ENCODE measurements around the gene OXNAD1. TPM values are rescaled to one million over a fixed set of nuclear protein-coding genes. Genes with fewer than 3 reads are reported as not detected.

The OXNAD1 gene
- total RNA-seq, 1 experiment from 2014 or later, result 12.1 TPM

DNA sequence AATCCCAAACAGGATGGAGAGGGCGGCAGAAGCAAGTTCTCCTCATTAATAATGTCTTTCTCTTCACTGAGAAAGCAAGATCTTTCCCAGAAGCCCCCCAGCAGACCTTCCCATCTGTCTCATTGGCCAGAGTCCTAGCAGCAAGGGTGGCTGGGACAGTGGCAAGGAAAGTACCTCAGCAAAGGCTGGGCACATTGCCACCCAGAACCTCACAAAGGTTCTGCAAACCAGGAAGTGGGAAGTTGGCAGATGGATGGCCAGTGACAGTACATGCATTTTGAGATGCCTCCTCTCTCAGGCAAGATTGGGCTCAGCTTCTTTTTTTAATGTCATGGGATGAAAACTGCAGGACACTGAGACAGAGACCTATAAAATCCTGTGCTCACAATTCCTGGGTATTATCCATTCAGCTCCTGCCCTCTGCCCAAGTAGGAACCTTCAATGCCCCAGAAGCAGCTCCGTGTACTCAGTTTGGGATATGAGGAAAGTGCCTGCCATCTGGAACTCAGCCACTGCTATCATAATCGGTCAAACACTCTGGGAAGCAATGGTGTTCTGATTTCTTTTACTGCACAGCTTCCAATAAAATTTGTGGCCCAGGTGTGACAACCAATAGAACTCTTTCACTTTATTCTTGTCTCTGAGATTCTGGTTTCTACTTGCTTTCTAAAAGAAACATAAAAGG is 25.8 kb upstream of the OXNAD1 start:
- Histone ChIP-seq H3K9me3 (ENCODE audit: control insufficient read depth in 1 of 2, insufficient read depth in 1 of 2, low read depth in 1 of 2, low read length in 2 of 2) (no peaks in the 10 kb centered on the region), H4K20me1 (ENCODE audit: insufficient read depth) (no peaks in the 10 kb centered on the region), H3K4me1 (ENCODE audit: control insufficient read depth in 1 of 2, insufficient read depth in 2 of 2, low read length in 2 of 2) (peaks cover 0 to 16% of the 10 kb centered on the region in 2 experiments; a peak in 2 of 4 replicates), H2AFZ (ENCODE audit: low read depth, low read length, poor library complexity, severe bottlenecking) (no peak overlapping the region), H3K27me3 (ENCODE audit: insufficient read depth, low read length) (no peaks in the 10 kb centered on the region), H3K36me3 (ENCODE audit: control insufficient read depth in 1 of 2, insufficient read depth in 2 of 2, low read length in 2 of 2) (no peaks in the 10 kb centered on the region), H3K79me2 (ENCODE audit: insufficient read depth, low read length) (no peaks in the 10 kb centered on the region), H3K9ac (ENCODE audit: low read length) (no peak overlapping the region), H3K4me3 (replicated peaks in 1 of 2; ENCODE audit: low read depth in 1 of 2, low read length in 2 of 2) (no peak overlapping the region), H3K9me2 (ENCODE audit: insufficient read depth) (no peaks in the 10 kb centered on the region), H3K4me2 (ENCODE audit: low read length) (no peak overlapping the region), H3K27ac (ENCODE audit: low read depth, low read length) (no peak overlapping the region)
- ChIA-PET POLR2A (no interaction called here), CTCF (no interaction called here), RAD21 (ENCODE audit: low non-redundant PET in 1 of 2, low total read pairs in 2 of 2, uncharacterized antibody in 2 of 2, unreplicated experiment in 2 of 2) (no interaction called here)
- DNase-seq (ENCODE audit: low read depth, low spot score) (no peak), ATAC-seq (no peak)
- TF ChIP-seq ZNF274 (IDR thresholded peaks at IDR 0.05; ENCODE audit: low read depth, low read length) (no peak), ZFX (IDR thresholded peaks at IDR 0.05) (no peak), SP1 (IDR thresholded peaks at IDR 0.05; ENCODE audit: low read depth) (no peak), POLR2AphosphoS5 (IDR thresholded peaks at IDR 0.05; ENCODE audit: low read depth, low read length) (no peak), EGR1 (IDR thresholded peaks at IDR 0.05; ENCODE audit: low read depth) (no peak), EZH2 (IDR thresholded peaks at IDR 0.05) (no peak), TCF7L2 (IDR thresholded peaks at IDR 0.05; ENCODE audit: borderline replicate concordance, extremely low read depth, insufficient read depth, insufficient read length) (no peak), ELF1 (IDR thresholded peaks at IDR 0.05; ENCODE audit: borderline replicate concordance, low read depth) (no peak), RAD21 (IDR thresholded peaks at IDR 0.05; ENCODE audit: low read depth) (no peak), CBX3 (IDR thresholded peaks at IDR 0.05; ENCODE audit: low read depth) (no peak)
- TF ChIP-seq, protein P1, sequence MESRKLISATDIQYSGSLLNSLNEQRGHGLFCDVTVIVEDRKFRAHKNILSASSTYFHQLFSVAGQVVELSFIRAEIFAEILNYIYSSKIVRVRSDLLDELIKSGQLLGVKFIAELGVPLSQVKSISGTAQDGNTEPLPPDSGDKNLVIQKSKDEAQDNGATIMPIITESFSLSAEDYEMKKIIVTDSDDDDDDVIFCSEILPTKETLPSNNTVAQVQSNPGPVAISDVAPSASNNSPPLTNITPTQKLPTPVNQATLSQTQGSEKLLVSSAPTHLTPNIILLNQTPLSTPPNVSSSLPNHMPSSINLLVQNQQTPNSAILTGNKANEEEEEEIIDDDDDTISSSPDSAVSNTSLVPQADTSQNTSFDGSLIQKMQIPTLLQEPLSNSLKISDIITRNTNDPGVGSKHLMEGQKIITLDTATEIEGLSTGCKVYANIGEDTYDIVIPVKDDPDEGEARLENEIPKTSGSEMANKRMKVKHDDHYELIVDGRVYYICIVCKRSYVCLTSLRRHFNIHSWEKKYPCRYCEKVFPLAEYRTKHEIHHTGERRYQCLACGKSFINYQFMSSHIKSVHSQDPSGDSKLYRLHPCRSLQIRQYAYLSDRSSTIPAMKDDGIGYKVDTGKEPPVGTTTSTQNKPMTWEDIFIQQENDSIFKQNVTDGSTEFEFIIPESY (IDR thresholded peaks at IDR 0.05; ENCODE audit: extremely low read depth, insufficient replicate concordance, low read length), result no peak
- intact Hi-C loops (cut with micrococcal nuclease), result no loop called here
- BruUV-seq (replicated peaks), result no TSS peak

Data from HCT116 (cell line).